ENCODE data around the gene PTGER4. TPM values are rescaled to one million over a fixed set of nuclear protein-coding genes. Genes with fewer than 3 reads are reported as not detected.

The PTGER4 gene
- total and polyA plus RNA-seq, 12 donors: 2.0 to 20.3 (median 7.3) TPM

GRCh38 chr5:40674661-40675235, 5.0 kb upstream of the PTGER4 start:
- Histone ChIP-seq H3K36me3 (no peaks in the 10 kb centered on the region), H3K27ac (no peak overlapping the region), H3K9me3 (no peaks in the 10 kb centered on the region), H3K4me1 (peaks cover 0 to 76% (median 14%) of the 10 kb centered on the region in 9 donors), H3K27me3 (peaks cover 0 to 7% (median 0%) of the 10 kb centered on the region in 7 donors), H3K4me3 (no peak overlapping the region)
- intact Hi-C loops (cut with DNase I): loop anchor here in 1 of 10 donors (5.0 kb wide), 1 partner anchor 472 kb away; no protein-coding TSS in a partner anchor
- ATAC-seq (no peak), DNase-seq (no peak)
- 89 to 92% methylated on average over 6 of the region's 6 CpGs for WGBS, 2 donors
- TF ChIP-seq CTCF (IDR thresholded peaks at IDR 0.05): no peak

GRCh38 chr5:40675396-40676133, 4.2 kb upstream of the PTGER4 start:
- ATAC-seq: no peak
- intact Hi-C loops (cut with DNase I): loop anchor here in 1 of 10 donors (5.0 kb wide), 1 partner anchor 473 kb away; no protein-coding TSS in a partner anchor
- 80 to 85% methylated on average over 7 of the region's 7 CpGs for WGBS, 2 donors
- peaks cover 0 to 68% (median 16%) of the 10 kb centered on the region in 9 donors for H3K4me1 ChIP-seq
- peak overlapping the region in 2 of 10 donors; percentile 6 to 96 for H3K27ac ChIP-seq
- no peak overlapping the region for H3K4me3 ChIP-seq
- H3K27me3 ChIP-seq: peaks cover 0 to 15% (median 0%) of the 10 kb centered on the region in 7 donors
- H3K36me3 ChIP-seq: no peaks in the 10 kb centered on the region
- no peaks in the 10 kb centered on the region for H3K9me3 ChIP-seq
- TF ChIP-seq CTCF (IDR thresholded peaks at IDR 0.05): no peak
- no peak for DNase-seq

DNA sequence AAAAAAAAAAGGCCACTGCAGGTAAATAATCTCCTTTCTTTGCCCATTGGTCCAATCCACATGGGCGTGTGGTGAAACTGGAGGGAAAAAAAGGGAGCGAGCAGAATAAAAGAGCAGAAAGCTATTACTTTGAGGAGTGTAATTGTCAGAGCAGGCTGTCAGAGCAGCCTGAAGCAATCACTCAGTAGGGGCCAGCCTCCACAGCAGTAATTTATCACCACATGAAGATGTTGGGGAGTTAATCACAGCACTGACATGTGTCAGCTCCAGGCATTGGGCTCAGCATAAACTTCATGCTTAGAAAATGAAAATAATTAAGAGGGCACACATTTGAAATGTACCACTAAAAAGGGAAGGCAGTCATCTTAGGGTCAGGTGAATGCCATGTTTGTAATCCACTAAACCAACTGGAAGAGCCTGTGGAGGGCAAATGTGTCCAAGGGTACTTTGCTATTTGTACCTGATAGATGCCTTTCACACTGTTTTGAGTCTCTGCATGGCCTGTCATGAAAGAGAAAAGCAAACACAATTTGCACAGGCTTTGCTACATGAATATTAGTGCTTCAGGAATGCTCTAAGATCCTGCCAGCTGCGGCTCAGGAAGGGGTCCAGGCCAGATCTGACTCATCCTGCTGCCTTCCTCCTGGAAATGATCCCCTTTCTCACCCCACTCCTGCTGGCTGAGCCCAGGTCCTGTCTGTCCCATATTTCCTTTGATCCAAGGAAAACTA, 2.9 kb upstream of the PTGER4 start:
- intact Hi-C loops (cut with DNase I): loop anchor here in 1 of 10 donors (5.0 kb wide), 1 partner anchor 474 kb away; no protein-coding TSS in a partner anchor
- WGBS, 2 donors: 59 to 62% methylated on average over 3 of the region's 3 CpGs
- H3K9me3 ChIP-seq: no peaks in the 10 kb centered on the region
- peaks cover 0 to 56% (median 23%) of the 10 kb centered on the region in 9 donors for H3K4me1 ChIP-seq
- H3K36me3 ChIP-seq: peaks cover 0 to 7% (median 0%) of the 10 kb centered on the region in 9 donors
- no peak for ATAC-seq
- peak; percentile 24 to 42 for DNase-seq
- peak overlapping the region in 9 of 10 donors; percentile 51 to 96 (median 92) for H3K27ac ChIP-seq
- no peak for TF ChIP-seq CTCF (IDR thresholded peaks at IDR 0.05)
- H3K27me3 ChIP-seq: peaks cover 0 to 25% (median 9%) of the 10 kb centered on the region in 7 donors
- peak overlapping the region in 5 of 10 donors; percentile 77 to 98 (median 96) for H3K4me3 ChIP-seq

DNA sequence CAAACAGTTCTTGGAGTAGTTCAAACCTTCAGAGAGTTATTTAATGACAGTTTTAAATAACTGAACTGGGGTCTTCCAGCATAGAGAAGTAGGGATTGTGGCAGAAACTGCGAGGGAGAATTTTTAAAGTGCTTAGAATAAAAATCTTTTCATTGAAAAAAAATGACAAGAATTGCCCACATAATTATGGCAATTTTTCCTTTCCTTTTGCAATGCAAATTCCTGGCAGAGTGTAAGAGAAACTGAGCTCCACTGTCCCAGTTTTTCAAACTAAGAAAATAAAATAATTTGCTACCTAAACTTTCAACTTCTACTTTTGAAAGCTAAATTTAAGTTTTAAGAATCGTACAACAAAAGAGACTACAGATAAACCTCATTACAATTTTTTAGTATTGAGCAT, 2.3 kb upstream of the PTGER4 start:
- ATAC-seq: no peak
- Histone ChIP-seq H3K4me1 (peaks cover 0 to 51% (median 21%) of the 10 kb centered on the region in 9 donors), H3K27ac (peak overlapping the region in 9 of 10 donors; percentile 51 to 96 (median 92)), H3K4me3 (peak overlapping the region in 7 of 10 donors; percentile 77 to 98 (median 93)), H3K36me3 (peaks cover 0 to 9% (median 0%) of the 10 kb centered on the region in 9 donors), H3K9me3 (no peaks in the 10 kb centered on the region), H3K27me3 (peaks cover 0 to 26% (median 10%) of the 10 kb centered on the region in 7 donors)
- intact Hi-C loops (cut with DNase I): loop anchor here in 1 of 10 donors (5.0 kb wide), 1 partner anchor 475 kb away; no protein-coding TSS in a partner anchor
- no peak for TF ChIP-seq CTCF (IDR thresholded peaks at IDR 0.05)
- 61 to 73% methylated on average over 2 of the region's 2 CpGs for WGBS, 2 donors
- no peak for DNase-seq

Data from heart right ventricle (tissue), 16 donors.